Pons (tissue), 1 donor: Measurements from ENCODE around the gene ANXA11.
A peak's percentile ranks its signal among the peaks of the same experiment; 100 is the strongest.
"Not testable (repeated sequence)": the region's sequence is repeated elsewhere in the genome, so short reads cannot be mapped to it uniquely, and the experiment has no call there.

ENCODE experiments used
- DNase-seq: peaks from one replicate; pipeline ENCODE4 v3.0.0-alpha.2; 2016; ENCODE audit warnings: low spot score

Gene ANXA11

GRCh38 chr10:80207768-80208370 lies 2.5 kb upstream of the ANXA11 start:
- DNase-seq: no peak

GRCh38 chr10:80206277-80206655 lies 929 bp upstream of the ANXA11 start:
- DNase-seq: no peak

DNA sequence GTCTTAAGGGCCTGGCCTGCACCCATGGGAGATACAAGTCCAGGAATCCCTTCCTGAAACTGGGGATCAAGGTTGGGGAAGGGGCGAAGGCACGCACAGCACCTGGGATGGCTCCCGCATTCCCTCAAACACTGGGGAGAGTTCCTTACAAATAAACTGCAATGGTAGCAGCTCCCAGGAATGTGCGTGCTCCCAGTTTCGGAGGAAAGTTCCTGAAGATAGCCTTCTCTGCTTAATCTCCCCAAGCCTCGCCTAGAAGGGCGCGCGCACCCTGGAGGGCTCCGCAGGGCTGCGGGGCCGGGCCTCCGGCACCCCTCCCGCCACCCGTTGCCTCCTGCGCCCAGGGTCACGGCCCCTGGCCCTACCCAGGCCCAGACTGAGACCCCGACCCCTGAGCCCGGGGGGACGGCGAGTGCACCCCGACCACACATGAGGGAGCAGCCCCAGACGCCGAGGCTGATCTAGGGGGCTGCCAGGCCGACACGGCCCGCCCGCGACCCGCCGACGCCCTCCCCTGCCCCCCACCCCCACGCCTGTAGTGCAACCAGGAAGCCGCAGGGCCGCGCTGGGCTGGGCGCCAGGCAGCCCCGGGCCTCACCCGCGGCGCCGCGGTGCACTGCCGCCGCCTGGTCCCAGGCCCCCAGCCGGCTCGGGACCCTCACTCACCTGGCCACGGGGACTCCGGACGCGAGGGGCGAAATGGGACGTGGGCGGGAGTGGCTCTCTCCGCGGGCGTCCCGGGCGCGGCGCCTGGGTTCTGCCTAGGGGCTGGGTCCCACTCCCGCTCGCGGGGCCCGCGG lies 460 bp downstream of the ANXA11 start:
- no peak for DNase-seq

GRCh38 chr10:80203835-80204676 lies 1.3 kb downstream of the ANXA11 start:
- no peak for DNase-seq

- DNase-seq: no peak
These were observed 2.2 kb downstream of the ANXA11 start for GRCh38 chr10:80202934-80203834.

DNA sequence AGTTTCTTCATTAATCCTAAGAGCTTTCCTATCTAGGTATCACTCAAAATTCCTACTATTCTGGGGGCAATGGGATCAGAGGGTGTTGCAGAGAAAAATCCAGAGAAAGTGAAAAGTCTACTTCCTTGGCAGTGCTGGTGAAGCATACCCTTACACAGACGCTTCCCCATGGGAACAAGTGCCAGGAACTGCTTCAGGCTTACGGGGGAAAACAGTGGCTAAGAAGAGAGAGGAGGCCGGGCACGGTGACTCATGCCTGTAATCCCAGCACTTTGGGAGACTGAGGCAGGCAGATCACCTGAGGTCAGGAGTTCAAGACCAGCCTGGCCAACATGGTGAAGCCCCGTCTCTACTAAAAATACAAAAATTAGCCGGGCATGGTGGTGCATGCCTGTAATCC lies 2.8 kb downstream of the ANXA11 start:
- not testable (repeated sequence) for DNase-seq

DNA sequence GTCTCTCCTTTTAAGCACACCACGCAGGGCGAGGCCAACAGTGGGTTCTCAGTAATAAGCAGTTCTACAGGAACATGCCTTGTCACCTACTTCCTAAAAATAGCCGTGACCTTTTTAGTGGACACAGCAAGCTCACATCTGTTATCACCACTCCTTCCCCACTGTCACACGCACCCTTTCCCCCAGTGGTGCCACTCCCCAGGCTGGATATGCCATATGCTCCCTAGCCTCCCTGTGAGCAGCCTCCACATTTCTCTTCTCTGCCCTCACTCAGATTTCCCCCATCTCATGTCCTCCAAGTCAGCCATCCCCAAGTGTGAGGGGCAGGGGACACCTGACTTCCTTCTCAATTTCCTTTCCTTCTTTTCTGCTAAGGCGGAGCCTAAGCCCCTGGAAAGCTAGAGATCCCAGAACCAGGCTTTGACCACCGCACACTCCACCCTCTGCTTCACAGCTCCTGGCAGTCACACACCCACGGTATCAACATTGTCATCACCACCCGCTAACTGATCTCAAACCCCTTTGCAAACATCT lies 3.7 kb downstream of the ANXA11 start:
- no peak for DNase-seq

DNA sequence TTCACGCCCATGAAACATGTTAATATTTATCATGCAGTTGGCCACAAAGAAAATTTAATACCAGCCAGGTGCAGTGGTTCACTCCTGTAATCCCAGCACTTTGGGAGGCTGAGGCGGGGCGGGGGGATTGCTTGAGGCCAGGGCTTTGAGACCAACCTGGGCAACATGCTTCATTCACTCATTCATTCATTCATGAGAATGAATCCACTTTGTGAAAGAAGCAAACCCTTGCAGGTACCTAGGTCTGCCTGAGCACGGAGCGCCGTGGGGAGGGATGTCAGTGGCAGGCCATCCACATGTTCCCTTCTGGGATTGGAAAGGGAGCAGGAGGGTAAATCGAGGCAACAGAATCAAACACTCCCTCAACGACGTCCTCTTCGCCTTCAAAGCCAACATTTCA lies 4.7 kb downstream of the ANXA11 start:
- no peak for DNase-seq

DNA sequence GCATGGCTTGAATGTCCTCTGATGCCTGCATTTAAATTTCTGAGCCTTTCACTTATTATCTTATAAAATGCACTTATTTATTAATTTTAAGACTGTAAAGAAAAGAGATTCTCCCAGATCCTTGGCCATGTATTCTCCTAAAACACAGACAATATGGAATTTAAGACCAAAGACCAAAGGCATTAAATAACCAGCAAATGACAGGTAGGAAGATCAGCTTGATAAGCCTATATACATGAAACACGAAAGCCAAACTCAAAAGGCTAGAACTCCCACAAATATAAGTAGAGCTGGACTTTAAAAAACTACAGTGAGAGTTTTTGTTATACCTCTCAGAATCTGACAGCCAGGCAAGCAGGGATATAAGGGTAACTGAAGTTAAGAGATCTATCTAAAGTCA lies 5.1 kb downstream of the ANXA11 start:
- no peak for DNase-seq

DNA sequence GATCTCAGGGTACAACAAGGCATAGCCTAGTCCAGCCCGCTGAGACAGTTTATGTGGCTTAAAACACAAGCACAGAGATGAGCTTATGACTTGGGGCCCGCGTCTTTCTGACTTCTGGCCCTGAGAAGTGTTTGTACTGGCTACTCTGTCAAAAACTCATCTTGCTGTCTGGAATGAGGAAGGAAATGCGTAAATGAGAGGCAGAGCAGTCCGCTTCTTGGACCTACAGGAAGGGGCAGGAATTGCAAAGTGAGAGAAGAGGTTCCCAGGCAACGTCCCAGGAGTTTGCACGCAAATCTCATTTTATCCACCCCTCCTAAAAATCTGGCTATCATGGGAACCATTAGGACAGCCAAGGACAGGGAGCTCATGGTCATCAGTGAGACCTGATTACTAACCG lies 5.5 kb downstream of the ANXA11 start:
- DNase-seq: peak; percentile 75

- no peak for DNase-seq
These were observed 7.1 kb downstream of the ANXA11 start for GRCh38 chr10:80197972-80198916.

DNA sequence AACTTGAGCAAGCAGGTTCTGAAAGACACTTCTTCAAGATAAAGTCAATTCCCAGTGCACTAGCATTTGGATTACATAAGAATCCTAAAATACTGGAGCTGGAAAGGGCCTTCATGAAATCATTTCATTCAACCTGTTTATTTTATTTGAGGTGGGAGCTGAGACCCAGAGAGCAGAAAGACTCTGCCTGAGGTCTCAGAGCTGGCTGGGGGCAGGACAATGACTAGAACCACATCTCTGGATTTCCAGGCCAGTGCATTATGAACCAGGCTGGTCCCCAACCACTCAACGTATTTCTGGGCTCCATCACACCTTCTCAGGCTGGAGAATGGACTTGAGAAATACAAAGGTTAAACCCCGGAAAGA lies 8.4 kb downstream of the ANXA11 start:
- no peak for DNase-seq

DNA sequence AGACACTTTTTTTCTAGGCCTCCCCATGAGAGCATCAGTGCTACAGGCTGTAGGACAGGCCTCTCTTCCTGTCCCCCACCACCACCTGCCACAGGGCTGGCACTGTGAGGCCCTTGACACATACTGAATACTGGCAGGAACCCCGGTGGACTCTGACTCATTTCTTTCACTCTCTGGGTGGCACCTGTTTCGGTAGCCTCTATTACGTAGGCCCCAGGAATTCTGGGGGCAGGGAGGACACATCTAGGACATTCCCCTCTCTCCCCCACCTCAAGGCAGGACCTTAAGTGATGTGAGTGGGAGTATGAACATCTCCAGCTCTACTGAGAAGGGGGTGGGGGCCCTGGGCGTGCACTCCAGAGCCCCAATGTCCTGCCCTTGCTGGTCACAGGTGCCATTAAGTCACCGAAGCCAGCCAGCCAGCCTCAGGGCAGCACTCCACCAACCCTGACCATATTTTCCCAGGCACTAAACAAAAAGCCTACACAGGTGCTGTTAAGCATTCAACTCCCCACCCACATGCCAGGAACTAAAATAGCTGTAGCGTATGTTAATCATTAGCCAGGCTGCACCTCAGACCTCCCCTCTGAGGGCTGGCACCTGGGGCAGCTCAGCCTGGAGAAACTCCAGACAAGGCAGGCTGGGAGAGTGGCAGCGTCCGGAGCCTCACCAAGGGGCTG lies 8.9 kb downstream of the ANXA11 start:
- no peak for DNase-seq

DNA sequence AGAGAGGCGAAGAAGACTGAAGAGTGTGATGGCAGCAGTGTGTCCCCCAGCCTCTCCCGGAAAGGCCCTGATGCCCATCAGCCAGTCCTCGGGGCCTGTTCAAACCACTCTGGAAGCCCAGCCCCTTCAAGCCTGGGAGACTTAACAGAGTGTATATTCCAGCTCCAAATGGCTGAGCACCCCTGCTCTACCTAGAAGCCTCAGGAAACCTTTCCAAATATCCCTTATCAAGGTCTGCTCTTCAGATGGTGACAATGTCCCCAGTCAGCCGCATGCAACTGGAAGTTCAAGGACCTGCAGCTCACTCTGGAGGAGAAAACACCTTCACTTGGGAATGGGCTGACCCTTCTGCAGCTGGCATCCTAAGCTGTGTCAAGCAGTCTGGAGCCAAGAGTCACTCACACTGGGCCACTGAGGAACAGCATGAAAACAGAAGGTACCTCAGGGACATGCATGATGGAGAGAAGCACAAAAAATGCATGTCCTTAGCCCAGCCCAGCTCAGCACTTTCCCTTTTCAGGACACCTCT lies 10.2 kb downstream of the ANXA11 start:
- no peak for DNase-seq

DNA sequence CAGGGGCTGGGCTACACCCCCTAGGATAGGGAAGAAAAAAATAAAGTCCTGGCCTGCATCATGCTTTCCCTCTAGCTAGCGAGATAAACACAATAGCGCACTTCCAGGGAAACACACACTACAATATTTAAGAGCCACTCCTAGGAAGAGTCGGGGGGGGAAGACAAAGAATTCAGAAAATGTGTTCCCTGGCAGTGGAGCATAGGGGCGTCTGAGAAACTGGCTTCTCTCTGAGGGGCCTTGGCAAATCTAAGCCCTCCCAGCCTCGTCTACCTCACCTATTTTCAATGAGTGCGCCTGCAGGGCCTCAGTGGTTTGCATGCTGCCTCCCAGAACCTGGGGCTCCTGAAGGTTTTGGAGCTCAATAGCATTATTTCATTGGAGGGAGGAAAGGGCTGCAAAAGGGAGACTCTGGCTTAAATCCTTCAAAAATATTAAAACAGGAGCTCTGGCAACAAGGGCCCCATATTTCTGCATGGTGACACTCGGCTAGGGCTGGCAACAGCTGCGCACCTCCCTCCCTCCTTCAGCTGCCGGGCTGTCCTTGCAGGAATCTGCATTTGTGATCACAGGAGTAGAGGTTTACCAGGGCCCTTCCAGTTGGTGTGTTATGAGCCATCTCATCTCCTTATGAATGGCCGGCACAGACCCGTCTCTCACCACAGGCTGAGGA lies 10.8 kb downstream of the ANXA11 start:
- DNase-seq: no peak

DNA sequence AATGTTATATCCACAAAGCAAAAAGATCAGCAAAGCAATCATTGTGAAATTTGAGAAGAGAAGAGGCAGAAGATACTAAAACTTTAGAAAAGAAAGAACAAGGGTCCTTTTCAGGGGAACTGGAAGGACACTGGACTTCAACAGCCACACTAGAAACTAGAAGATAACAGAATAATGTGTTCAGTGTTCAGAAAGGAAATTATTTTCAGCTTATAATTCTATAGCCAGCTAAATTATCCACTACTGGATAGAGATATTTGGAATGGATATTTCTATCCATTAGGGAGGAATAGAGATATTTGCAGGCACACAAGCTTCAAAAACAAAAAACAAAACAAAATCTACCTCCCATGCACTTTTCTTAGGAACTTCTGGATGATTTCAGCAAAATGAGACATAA lies 12.8 kb downstream of the ANXA11 start:
- DNase-seq: no peak

DNA sequence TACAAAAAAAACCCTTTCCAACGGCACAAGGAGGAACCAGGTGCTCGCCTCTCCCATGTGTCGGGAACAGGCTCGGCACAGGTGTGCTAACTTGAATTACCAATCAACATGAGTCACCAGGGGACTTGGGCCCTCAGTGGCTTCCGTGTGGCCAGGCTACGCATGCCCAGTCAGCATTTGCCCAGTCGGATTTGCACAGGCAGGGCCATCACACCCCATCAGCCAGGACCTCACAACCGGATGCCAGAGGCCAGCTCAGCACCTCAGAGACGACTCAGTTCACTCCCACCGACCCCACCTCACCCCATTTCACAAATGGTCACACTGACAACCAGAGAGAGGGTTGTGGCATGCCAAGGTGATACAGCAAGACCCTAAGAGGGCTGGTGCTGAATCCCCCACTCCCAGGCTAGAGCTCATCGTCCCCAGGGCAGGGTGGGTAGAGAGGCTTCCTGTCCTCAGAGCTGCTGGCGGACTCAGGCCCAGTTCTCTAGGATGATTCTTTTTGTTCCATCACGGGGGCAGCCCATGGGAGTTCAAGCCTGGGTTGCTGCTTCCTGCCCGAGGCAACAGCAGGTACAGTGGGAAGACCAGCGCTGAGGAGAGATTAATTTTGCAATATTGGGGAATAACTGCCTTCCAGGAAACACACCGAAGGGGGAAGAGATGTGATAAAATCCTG lies 13.6 kb downstream of the ANXA11 start:
- DNase-seq: no peak

- no peak for DNase-seq
These were observed 16.6 kb downstream of the ANXA11 start for GRCh38 chr10:80188713-80189112.
